ENCODE data around the gene NETO1.

GRCh38 chr18:72721330-72721729 is 146.5 kb downstream of the NETO1 start:
- TF ChIP-seq CTCF (IDR thresholded peaks at IDR 0.05), result no peak
- TF ChIP-seq POLR2A (IDR thresholded peaks at IDR 0.05), result no peak
- TF ChIP-seq EP300 (IDR thresholded peaks at IDR 0.05; ENCODE audit: low read depth), result no peak

Measured in transverse colon (tissue), 3 donors.